MG63 (cell line): Measurements from ENCODE around the gene MARCHF6. TPM values are rescaled to one million over a fixed set of nuclear protein-coding genes. Genes with fewer than 3 reads are reported as not detected.
"Not testable (repeated sequence)": the region's sequence is repeated elsewhere in the genome, so short reads cannot be mapped to it uniquely, and the experiment has no call there.

ENCODE experiments used
- DNase-seq: peaks from one replicate; pipeline ENCODE4 v3.0.0-alpha.2; 2020
- H3K27me3 ChIP-seq: fragments of 250-450 bp; sonication (Bioruptor Pico); 2 replicates; pipeline ENCODE4 v1.5.1; 2020; ENCODE audit warnings: mild to moderate bottlenecking, moderate library complexity
- H3K36me3 ChIP-seq: fragments of 250-450 bp; sonication (Bioruptor Pico); 2 replicates; pipeline ENCODE4 v1.5.1; 2020; ENCODE audit warnings: mild to moderate bottlenecking, moderate library complexity
- H3K4me3 ChIP-seq: fragments of 250-450 bp; sonication (Bioruptor Pico); 2 replicates; pipeline ENCODE4 v1.5.1; 2020; ENCODE audit warnings: mild to moderate bottlenecking, moderate library complexity
- H3K9me3 ChIP-seq: fragments of 250-450 bp; sonication (Bioruptor Pico); 2 replicates; pipeline ENCODE4 v1.5.1; 2020; ENCODE audit warnings: mild to moderate bottlenecking, moderate library complexity
- total RNA-seq: library from RNA; depleted of rRNA; stranded (reverse); fragments of >200 nt; shearing (Covaris generic); gene quantifications from 2 replicates; pipeline ENCODE4 v1.2.3, GENCODE V29; 2014; ENCODE audit warnings: low replicate concordance; rRNA removed

MARCHF6 gene, protein sequence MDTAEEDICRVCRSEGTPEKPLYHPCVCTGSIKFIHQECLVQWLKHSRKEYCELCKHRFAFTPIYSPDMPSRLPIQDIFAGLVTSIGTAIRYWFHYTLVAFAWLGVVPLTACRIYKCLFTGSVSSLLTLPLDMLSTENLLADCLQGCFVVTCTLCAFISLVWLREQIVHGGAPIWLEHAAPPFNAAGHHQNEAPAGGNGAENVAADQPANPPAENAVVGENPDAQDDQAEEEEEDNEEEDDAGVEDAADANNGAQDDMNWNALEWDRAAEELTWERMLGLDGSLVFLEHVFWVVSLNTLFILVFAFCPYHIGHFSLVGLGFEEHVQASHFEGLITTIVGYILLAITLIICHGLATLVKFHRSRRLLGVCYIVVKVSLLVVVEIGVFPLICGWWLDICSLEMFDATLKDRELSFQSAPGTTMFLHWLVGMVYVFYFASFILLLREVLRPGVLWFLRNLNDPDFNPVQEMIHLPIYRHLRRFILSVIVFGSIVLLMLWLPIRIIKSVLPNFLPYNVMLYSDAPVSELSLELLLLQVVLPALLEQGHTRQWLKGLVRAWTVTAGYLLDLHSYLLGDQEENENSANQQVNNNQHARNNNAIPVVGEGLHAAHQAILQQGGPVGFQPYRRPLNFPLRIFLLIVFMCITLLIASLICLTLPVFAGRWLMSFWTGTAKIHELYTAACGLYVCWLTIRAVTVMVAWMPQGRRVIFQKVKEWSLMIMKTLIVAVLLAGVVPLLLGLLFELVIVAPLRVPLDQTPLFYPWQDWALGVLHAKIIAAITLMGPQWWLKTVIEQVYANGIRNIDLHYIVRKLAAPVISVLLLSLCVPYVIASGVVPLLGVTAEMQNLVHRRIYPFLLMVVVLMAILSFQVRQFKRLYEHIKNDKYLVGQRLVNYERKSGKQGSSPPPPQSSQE
- total RNA-seq = 67.5 and 72.8 TPM in 2 replicates

DNA sequence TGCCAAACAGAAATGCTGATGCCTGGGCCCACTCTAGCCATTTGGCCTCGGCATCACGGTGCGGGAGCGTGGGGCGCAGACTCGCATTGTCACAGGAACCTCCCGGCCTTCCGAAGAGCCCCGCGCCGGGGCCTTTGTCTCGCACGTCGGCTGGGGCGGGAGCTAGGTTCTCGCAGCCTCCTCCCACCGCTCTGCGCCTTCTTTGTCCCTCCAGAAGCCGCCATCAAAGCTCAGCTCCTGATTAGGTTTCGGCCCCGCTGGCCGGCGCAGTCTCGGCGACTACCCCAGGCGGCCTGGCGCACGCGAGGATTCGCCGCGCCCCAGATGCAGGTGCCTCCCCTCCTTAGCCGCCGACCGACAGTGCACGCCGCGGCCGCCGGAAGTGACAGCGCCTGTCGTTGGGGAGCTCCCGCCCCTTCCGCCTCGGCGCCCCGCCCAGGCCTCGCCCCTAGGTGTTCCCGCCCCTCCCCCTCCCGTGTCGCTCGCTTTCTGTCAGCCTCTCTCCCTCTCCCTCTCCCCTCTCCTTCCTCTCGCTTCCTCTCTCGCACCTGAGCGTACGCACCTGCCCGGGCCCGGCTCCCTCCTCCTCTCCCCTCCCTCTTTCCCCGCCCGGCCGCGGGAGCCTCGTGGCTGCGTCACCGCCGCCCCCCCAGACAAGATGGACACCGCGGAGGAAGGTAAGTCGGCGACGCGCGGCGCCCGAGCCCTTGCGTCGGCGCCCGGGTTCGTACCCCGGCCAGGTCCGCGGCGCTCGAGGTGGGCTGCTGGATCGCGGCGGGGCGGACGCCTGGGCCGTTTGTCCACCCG, at the start of gene MARCHF6:
Gene MARCHF6, plus strand, starts transcription at position 455 of the 807 bp plus-strand sequence. Its CDS starts 204 bp downstream, at position 659.
- Histone ChIP-seq H3K4me3 (peak within 1 kb of the TSS; percentile 97), H3K27me3 (no peaks in the 10 kb centered on the region), H3K36me3 (peaks cover 20% of the 10 kb centered on the region), H3K9me3 (no peaks in the 10 kb centered on the region; the same call in 1 of the 2 replicates)
- DNase-seq = peak; percentile 97

DNA sequence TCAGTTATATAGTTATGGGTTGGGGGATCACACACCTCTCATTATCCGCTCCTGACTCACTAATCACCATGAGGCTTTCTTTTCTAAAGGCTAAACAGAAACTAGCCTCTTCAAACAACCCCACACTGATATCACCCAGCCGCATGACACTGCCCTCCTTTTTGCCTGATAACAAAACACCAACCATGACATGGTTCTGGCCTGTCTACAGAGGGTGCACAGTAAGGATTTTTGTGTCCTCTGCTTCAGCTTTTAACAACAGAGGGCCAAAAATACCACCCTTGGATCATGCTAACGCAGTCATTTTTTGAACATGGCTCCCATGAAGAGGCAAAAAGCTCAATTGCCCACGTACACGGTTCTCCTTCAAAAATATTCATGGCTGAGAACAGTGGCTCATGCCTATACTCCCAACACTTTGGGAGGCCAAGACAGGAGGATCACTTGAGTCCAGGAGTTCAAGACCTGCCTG, 49.8 kb upstream of the MARCHF6 start:
- peaks cover 5% of the 10 kb centered on the region for H3K36me3 ChIP-seq
- no peak for DNase-seq
- H3K27me3 ChIP-seq = no peaks in the 10 kb centered on the region
- H3K9me3 ChIP-seq = no peaks in the 10 kb centered on the region; the same call in 1 of the 2 replicates
- no peak overlapping the region for H3K4me3 ChIP-seq

- DNase-seq = no peak
- Histone ChIP-seq H3K27me3 (no peaks in the 10 kb centered on the region), H3K4me3 (no peak overlapping the region)
These were observed 48.6 kb upstream of the MARCHF6 start for GRCh38 chr5:10304932-10305331.

DNA sequence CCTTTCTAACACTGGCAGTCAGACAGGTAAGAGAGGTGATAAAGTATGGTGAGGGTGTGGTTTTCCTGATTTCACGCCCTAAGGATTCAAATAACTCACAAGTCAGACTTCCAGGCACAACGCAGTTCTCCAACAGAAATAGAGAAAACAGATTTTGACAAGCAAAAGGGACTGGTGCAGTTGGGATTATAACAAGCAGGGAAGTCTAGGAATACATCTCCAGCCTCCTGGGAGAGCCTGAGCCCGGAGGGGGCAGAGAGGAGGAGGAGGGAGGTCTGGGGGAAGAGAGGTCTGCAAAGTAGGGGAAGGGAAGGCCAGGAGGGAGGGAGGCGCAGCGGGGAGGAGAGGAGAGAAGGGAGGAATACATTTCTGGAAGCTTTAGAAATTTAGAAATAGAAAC, 47.4 kb upstream of the MARCHF6 start:
- DNase-seq = no peak
- Histone ChIP-seq H3K9me3 (no peaks in the 10 kb centered on the region; the same call in 1 of the 2 replicates), H3K36me3 (no peaks in the 10 kb centered on the region; the same call in 1 of the 2 replicates), H3K27me3 (no peaks in the 10 kb centered on the region), H3K4me3 (peak overlapping the region; percentile 66)

More at GRCh38 chr5:10304932-10305331, 48.6 kb upstream of the MARCHF6 start:
- Histone ChIP-seq H3K36me3 (peaks cover 3% of the 10 kb centered on the region), H3K9me3 (no peaks in the 10 kb centered on the region; the same call in 1 of the 2 replicates)

GRCh38 chr5:10306806-10307205, 46.7 kb upstream of the MARCHF6 start:
- H3K4me3 ChIP-seq = peak overlapping the region; percentile 66
- DNase-seq = no peak

GRCh38 chr5:10307206-10308148, 46.0 kb upstream of the MARCHF6 start, which contains the start of gene CMBL:
Gene CMBL, minus strand, starts transcription at chr5:10307902. Its CDS starts 17,140 bp downstream, at chr5:10290762.
- H3K36me3 ChIP-seq = no peaks in the 10 kb centered on the region; the same call in 1 of the 2 replicates
- peak; percentile 84 for DNase-seq
- no peaks in the 10 kb centered on the region for H3K27me3 ChIP-seq
- peak within 1 kb of the TSS; percentile 66 for H3K4me3 ChIP-seq
- H3K9me3 ChIP-seq = no peaks in the 10 kb centered on the region; the same call in 1 of the 2 replicates

More at GRCh38 chr5:10306806-10307205, 46.7 kb upstream of the MARCHF6 start:
- H3K36me3 ChIP-seq = no peaks in the 10 kb centered on the region; the same call in 1 of the 2 replicates
- H3K27me3 ChIP-seq = no peaks in the 10 kb centered on the region
- H3K9me3 ChIP-seq = no peaks in the 10 kb centered on the region; the same call in 1 of the 2 replicates

- H3K36me3 ChIP-seq = no peaks in the 10 kb centered on the region
- no peaks in the 10 kb centered on the region for H3K27me3 ChIP-seq
- H3K9me3 ChIP-seq = no peaks in the 10 kb centered on the region; the same call in 1 of the 2 replicates
- no peak for DNase-seq
- H3K4me3 ChIP-seq = no peak overlapping the region
These were observed 44.7 kb upstream of the MARCHF6 start for GRCh38 chr5:10308844-10309243.

- H3K4me3 ChIP-seq = no peak overlapping the region
- H3K36me3 ChIP-seq = no peaks in the 10 kb centered on the region
- no peaks in the 10 kb centered on the region for H3K9me3 ChIP-seq
- H3K27me3 ChIP-seq = no peaks in the 10 kb centered on the region
- DNase-seq = peak; percentile 67
These were observed 43.3 kb upstream of the MARCHF6 start for GRCh38 chr5:10310066-10310779.

DNA sequence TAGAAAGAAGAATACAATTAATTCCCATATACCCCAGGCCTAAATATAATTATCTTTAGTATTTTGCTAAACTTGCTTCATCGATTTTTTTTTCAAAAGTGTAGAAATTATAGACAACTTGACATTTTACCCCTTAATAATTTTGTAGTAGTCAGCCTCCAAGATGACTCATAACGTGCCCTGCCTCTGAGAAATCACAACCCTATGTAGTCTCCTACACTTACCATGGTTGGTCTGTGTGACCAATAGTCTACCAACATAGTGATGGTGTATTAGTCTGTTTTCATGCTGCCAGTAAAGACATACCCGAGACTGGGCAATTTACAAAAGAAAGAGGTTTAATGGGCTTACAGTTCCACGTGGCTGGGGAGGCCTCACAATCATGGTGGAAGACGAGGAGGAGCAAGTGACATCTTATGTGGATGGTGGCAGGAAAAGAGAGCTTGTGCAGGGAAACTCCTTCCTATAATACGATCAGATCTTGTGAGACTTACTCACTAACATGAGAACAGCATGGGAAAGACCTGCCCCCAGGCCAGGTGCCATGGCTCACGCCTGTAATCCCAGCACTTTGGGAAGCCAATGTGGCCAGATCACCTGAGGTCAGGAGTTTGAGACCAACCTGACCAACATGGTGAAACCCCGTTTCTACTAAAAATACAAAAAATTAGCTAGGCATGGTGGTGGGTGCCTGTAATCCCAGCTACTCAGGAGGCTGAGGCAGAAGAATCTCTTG, 42.5 kb upstream of the MARCHF6 start:
- H3K4me3 ChIP-seq, H3K27me3 ChIP-seq, H3K36me3 ChIP-seq, H3K9me3 ChIP-seq: not testable (repeated sequence)
- peak; percentile 30 for DNase-seq

DNA sequence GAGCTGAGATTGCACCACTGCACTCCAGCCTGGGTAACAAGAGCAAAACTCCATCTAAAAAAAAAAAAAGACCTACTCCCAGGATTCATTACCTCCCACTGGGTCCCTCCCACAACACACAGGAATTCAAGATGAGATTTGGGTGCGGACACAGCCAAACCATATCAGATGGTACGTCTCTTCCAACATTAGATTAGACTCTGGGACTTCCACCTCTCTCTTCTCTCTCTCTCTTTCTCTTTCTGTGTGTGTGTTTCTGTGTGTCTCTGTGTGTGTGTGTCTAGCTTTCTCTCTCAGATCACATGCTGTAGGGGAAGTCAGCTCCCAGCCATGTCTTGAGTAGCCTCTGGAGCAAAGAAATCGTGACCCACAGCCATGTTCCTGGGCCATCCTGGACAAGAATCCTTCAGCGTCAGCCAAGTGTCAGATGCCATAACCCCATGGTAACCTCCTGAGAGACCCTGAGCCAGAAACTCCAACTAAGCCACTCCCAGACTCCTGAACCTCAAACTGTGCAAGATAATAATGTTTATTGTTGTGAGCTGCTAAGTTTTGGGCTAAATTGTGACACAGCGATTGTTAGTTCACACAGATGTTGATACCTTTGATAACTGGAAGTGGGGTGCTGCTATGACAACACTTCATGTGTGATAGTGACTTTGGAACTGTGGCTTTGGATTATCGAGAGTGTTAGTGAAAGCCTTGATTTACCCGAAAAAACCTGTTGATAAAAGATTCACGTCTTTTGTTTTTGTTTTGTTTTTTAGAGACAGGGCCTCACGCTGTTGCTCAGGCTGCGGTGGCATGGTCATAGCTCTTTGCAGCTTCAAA, 41.7 kb upstream of the MARCHF6 start:
- Histone ChIP-seq H3K9me3 (no peaks in the 10 kb centered on the region), H3K4me3 (no peak overlapping the region), H3K36me3 (no peaks in the 10 kb centered on the region), H3K27me3 (no peaks in the 10 kb centered on the region)
- DNase-seq = no peak

DNA sequence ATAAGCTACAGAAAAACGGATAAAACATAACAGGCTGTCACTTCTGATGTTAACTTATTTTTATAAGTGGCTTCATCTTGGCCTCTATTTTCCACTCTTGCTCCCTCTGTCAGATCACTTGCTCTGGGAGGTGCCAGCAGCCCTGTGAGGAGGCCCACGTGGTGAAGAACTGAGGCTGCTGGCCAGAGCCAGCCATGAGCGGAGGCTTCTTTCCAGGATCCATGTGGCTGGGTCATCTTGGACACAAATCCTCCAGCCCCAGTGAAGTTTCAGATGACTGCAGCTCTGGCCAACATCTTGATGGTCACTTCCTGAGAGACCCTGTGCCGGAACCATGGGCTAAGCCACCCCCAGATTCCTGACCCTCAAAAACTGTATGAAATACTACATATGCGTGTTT, 38.3 kb upstream of the MARCHF6 start:
- no peaks in the 10 kb centered on the region for H3K27me3 ChIP-seq
- peaks cover 12% of the 10 kb centered on the region for H3K9me3 ChIP-seq
- DNase-seq = no peak
- no peak overlapping the region for H3K4me3 ChIP-seq
- no peaks in the 10 kb centered on the region for H3K36me3 ChIP-seq

DNA sequence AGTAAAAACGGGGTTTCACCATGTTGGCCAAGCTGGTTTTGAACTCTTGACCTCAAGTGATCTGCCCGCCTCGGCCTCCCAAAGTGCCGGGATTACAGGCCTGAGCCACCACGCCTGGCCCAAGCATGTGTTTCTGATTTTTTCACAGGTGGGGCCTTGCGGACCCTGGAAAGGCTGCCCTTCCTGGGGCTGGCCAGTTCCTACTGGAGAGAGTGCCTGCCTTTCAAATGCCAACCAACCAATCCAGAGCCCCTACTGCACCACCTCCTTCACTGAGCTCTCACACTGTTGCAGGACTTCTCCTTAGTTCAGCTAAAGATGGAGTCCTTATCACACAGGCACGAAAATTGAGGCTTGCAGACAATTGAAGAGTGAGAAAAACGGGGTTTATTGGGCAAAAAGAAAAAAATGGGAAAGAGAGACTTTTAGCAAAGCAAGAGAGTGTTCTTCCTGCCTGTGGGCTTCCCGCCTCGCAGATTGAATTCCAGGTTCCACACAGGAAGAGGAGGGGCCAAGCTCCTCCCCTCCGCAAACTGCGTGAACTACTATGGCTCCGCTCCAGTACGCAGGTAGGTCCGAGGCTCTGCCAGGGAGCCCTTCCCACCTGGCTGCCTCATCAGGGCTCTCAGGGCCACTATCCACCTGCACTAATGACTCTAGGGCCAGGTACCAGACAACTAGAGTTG, 37.5 kb upstream of the MARCHF6 start:
- Histone ChIP-seq H3K27me3 (no peaks in the 10 kb centered on the region), H3K4me3 (no peak overlapping the region), H3K36me3 (no peaks in the 10 kb centered on the region), H3K9me3 (peaks cover 12% of the 10 kb centered on the region)
- DNase-seq = no peak
